SK-N-SH treated with all-trans-retinoic acid at 6 μM for 48 hours (cell line): ENCODE data around the gene LAMTOR1.

Source experiments
- ATAC-seq: fragments of 200-7000 bp; cut with Tn5 transposase; 3 replicates; pipeline ENCODE4 v1.9.1; 2020; ENCODE audit warnings: mild to moderate bottlenecking, moderate library complexity
- ARNTL ChIP-seq: fragments of 450-650 bp; formaldehyde crosslinking; IDR thresholded peaks from 2 replicates; pipeline ENCODE4 v1.5.0; 2020; ENCODE audit warnings: low read depth, mild to moderate bottlenecking, moderate library complexity, borderline replicate concordance
- CREB5 ChIP-seq: fragments of 250-450 bp; sonication (Bioruptor Pico); IDR thresholded peaks from 2 replicates; pipeline ENCODE4 v1.5.1; 2020; ENCODE audit warnings: low read depth, mild to moderate bottlenecking, moderate library complexity
- CSDC2 ChIP-seq: fragments of 250-450 bp; sonication (Bioruptor Pico); IDR thresholded peaks from 2 replicates; pipeline ENCODE4 v1.5.0; 2020; ENCODE audit warnings: mild to moderate bottlenecking, moderate library complexity
- CSRNP3 ChIP-seq: fragments of 250-450 bp; sonication (Bioruptor Pico); IDR thresholded peaks from 2 replicates; pipeline ENCODE4 v1.5.1; 2021; ENCODE audit warnings: mild to moderate bottlenecking, moderate library complexity
- ESRRG ChIP-seq: fragments of 250-450 bp; sonication (Bioruptor Pico); IDR thresholded peaks from 2 replicates; pipeline ENCODE4 v1.6.1; 2021; ENCODE audit warnings: mild to moderate bottlenecking
- GLIS3 ChIP-seq: fragments of 250-450 bp; sonication (Bioruptor Pico); IDR thresholded peaks from 2 replicates; pipeline ENCODE4 v1.5.0; 2020; ENCODE audit warnings: mild to moderate bottlenecking, moderate library complexity
- ISL1 ChIP-seq: fragments of 250-450 bp; sonication (Bioruptor Pico); IDR thresholded peaks from 2 replicates; pipeline ENCODE4 v2.1.2; 2022; ENCODE audit warnings: mild to moderate bottlenecking, moderate library complexity
- OSR1 ChIP-seq: fragments of 250-450 bp; sonication (Bioruptor Pico); IDR thresholded peaks from 2 replicates; pipeline ENCODE4 v1.8.0; 2022; ENCODE audit warnings: moderate library complexity, mild to moderate bottlenecking, inconsistent platforms
- POU6F1 ChIP-seq: fragments of 250-450 bp; sonication (Bioruptor Pico); IDR thresholded peaks from 2 replicates; pipeline ENCODE4 v1.8.0; 2021; ENCODE audit warnings: low read depth, mild to moderate bottlenecking, moderate library complexity, borderline replicate concordance
- PPARA ChIP-seq: fragments of 250-450 bp; sonication (Bioruptor Pico); IDR thresholded peaks from 2 replicates; pipeline ENCODE4 v1.5.0; 2020; ENCODE audit warnings: mild to moderate bottlenecking, borderline replicate concordance
- RARB ChIP-seq: fragments of 250-450 bp; sonication (Bioruptor Pico); IDR thresholded peaks from 2 replicates; pipeline ENCODE4 v1.8.0; 2021; ENCODE audit warnings: mild to moderate bottlenecking, moderate library complexity
- SNAI2 ChIP-seq: fragments of 250-450 bp; sonication (Bioruptor Pico); IDR thresholded peaks from 2 replicates; pipeline ENCODE4 v1.5.0; 2020; ENCODE audit warnings: mild to moderate bottlenecking, moderate library complexity
- TCF4 ChIP-seq: fragments of 250-450 bp; sonication (Bioruptor Pico); IDR thresholded peaks from 2 replicates; pipeline ENCODE4 v1.8.0; 2021; ENCODE audit warnings: mild to moderate bottlenecking, moderate library complexity, borderline replicate concordance
- TOX ChIP-seq: fragments of 250-450 bp; sonication (Bioruptor Pico); IDR thresholded peaks from 2 replicates; pipeline ENCODE4 v1.8.0; 2021; ENCODE audit warnings: mild to moderate bottlenecking, moderate library complexity, borderline replicate concordance
- ZC3H10 ChIP-seq: fragments of 250-450 bp; sonication (Bioruptor Pico); IDR thresholded peaks from 2 replicates; pipeline ENCODE4 v1.5.1; 2021; ENCODE audit warnings: mild to moderate bottlenecking, moderate library complexity
- ZFP3 ChIP-seq: fragments of 250-450 bp; sonication (Bioruptor Pico); IDR thresholded peaks from 2 replicates; pipeline ENCODE4 v1.5.0; 2020; ENCODE audit warnings: mild to moderate bottlenecking, moderate library complexity
- ZFP30 ChIP-seq: fragments of 450-650 bp; formaldehyde crosslinking; IDR thresholded peaks from 2 replicates; pipeline ENCODE4 v1.5.0; 2022; ENCODE audit warnings: mild to moderate bottlenecking, moderate library complexity
- ZNF565 ChIP-seq: fragments of 450-650 bp; formaldehyde crosslinking; conservative IDR thresholded peaks from 2 replicates; pipeline ENCODE4 v1.5.0; 2020; ENCODE audit warnings: low read depth, mild to moderate bottlenecking, moderate library complexity
- ZNF70 ChIP-seq: fragments of 450-650 bp; formaldehyde crosslinking; IDR thresholded peaks from 2 replicates; pipeline ENCODE4 v1.5.0; 2020; ENCODE audit warnings: mild to moderate bottlenecking, moderate library complexity
- ZNF8 ChIP-seq: fragments of 450-650 bp; formaldehyde crosslinking; IDR thresholded peaks from 2 replicates; pipeline ENCODE4 v1.5.0; 2020; ENCODE audit warnings: mild to moderate bottlenecking, moderate library complexity
- TF ChIP-seq, protein P1 (sequence below): fragments of 250-450 bp; sonication (Bioruptor Pico); IDR thresholded peaks from 2 replicates; pipeline ENCODE4 v1.8.0; 2020; ENCODE audit warnings: mild to moderate bottlenecking, moderate library complexity, borderline replicate concordance
- TF ChIP-seq, protein P2 (sequence below): fragments of 250-450 bp; sonication (Bioruptor Pico); IDR thresholded peaks from 2 replicates; pipeline ENCODE4 v1.5.0; 2020; ENCODE audit warnings: mild to moderate bottlenecking, moderate library complexity

Gene LAMTOR1

DNA sequence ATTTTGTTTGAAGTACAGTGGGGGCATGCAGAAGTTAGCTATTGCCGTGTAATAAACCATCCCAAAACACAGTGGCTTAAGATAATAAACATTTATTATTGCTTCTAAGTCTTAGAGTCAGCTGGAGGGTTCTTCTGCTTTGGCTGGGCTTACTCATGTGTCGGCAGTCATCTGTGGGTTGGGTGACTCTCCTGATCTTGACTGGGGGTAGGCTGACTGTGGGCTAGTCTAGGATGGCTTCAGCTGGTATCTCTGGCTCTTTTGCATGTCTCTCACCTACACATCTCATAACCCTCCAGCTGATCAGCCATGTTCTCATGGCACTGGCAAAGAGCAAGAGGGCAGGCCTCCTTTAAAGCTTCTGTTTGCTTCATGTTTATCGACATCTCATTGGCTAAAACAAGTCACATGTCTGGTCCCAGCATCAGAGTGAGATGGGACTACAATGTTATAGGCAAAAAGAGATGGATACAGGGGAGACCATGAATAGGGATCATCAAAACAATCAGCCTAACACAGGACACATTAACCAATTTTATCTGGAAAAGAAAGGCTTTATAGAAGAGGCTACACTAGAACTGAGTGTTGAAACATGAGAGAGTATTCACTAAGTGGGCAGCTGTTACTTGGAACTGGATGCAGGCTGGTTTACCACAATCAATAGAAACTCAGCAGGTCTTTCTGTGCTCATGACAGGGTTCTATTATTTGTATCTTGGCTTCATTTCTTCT lies 17.3 kb downstream of the LAMTOR1 start:
- no peak for TF ChIP-seq ZNF8
- TF ChIP-seq ZFP30 (CRISPR knock-in tag), result no peak
- no peak for TF ChIP-seq ISL1 (CRISPR knock-in tag)
- TF ChIP-seq GLIS3 (CRISPR knock-in tag), result no peak
- TF ChIP-seq TCF4 (CRISPR knock-in tag), result no peak
- TF ChIP-seq ZNF565, result no peak
- no peak for TF ChIP-seq ARNTL (CRISPR knock-in tag)
- TF ChIP-seq CSRNP3 (CRISPR knock-in tag), result no peak
- no peak for TF ChIP-seq SNAI2 (CRISPR knock-in tag)
- no peak for TF ChIP-seq ZFP3 (CRISPR knock-in tag)
- no peak for TF ChIP-seq RARB (CRISPR knock-in tag)
- no peak for TF ChIP-seq PPARA (CRISPR knock-in tag)
- TF ChIP-seq ZNF70 (CRISPR knock-in tag), result no peak
- TF ChIP-seq ZC3H10 (CRISPR knock-in tag), result no peak
- TF ChIP-seq OSR1 (CRISPR knock-in tag), result no peak
- TF ChIP-seq POU6F1 (CRISPR knock-in tag), result no peak
- no peak for TF ChIP-seq CSDC2 (CRISPR knock-in tag)
- no peak for TF ChIP-seq CREB5 (CRISPR knock-in tag)
- no peak for ATAC-seq

DNA sequence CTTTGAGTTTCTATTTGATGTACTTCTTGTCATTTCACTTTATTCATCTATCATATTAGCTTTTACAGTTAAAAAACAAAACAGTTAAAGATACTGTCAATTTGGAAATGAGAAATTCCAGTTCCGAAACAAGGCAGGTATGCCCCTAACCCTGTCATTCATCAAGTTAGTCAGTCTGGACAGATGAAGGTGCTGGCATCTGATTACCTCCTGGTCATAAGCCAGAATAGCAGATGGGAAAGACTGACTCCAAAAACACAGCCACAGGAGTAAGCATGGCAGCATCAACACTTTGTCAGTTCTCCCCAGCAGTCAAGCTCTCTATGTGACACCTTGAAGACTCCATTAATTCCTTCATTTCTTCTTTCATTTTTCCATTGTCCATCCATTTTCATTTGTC lies 18.1 kb downstream of the LAMTOR1 start:
- TF ChIP-seq ZNF70 (CRISPR knock-in tag) (no peak), CSDC2 (CRISPR knock-in tag) (no peak), RARB (CRISPR knock-in tag) (no peak), ZNF565 (no peak), ESRRG (no peak), ZFP30 (CRISPR knock-in tag) (no peak), SNAI2 (CRISPR knock-in tag) (no peak), GLIS3 (CRISPR knock-in tag) (no peak), CSRNP3 (CRISPR knock-in tag) (no peak)
- TF ChIP-seq, protein P1, sequence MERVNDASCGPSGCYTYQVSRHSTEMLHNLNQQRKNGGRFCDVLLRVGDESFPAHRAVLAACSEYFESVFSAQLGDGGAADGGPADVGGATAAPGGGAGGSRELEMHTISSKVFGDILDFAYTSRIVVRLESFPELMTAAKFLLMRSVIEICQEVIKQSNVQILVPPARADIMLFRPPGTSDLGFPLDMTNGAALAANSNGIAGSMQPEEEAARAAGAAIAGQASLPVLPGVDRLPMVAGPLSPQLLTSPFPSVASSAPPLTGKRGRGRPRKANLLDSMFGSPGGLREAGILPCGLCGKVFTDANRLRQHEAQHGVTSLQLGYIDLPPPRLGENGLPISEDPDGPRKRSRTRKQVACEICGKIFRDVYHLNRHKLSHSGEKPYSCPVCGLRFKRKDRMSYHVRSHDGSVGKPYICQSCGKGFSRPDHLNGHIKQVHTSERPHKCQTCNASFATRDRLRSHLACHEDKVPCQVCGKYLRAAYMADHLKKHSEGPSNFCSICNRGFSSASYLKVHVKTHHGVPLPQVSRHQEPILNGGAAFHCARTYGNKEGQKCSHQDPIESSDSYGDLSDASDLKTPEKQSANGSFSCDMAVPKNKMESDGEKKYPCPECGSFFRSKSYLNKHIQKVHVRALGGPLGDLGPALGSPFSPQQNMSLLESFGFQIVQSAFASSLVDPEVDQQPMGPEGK, result no peak
- ATAC-seq, result no peak

GRCh38 chr11:72084076-72084475 lies 19.0 kb downstream of the LAMTOR1 start:
- no peak for ATAC-seq

More at GRCh38 chr11:72084076-72084475, 19.0 kb downstream of the LAMTOR1 start:
- no peak for TF ChIP-seq ISL1 (CRISPR knock-in tag)
- TF ChIP-seq, protein P1, result no peak
- TF ChIP-seq TOX, result no peak
- no peak for TF ChIP-seq ZFP3 (CRISPR knock-in tag)
- no peak for TF ChIP-seq OSR1 (CRISPR knock-in tag)
- TF ChIP-seq ESRRG, result no peak
- TF ChIP-seq, protein P2, sequence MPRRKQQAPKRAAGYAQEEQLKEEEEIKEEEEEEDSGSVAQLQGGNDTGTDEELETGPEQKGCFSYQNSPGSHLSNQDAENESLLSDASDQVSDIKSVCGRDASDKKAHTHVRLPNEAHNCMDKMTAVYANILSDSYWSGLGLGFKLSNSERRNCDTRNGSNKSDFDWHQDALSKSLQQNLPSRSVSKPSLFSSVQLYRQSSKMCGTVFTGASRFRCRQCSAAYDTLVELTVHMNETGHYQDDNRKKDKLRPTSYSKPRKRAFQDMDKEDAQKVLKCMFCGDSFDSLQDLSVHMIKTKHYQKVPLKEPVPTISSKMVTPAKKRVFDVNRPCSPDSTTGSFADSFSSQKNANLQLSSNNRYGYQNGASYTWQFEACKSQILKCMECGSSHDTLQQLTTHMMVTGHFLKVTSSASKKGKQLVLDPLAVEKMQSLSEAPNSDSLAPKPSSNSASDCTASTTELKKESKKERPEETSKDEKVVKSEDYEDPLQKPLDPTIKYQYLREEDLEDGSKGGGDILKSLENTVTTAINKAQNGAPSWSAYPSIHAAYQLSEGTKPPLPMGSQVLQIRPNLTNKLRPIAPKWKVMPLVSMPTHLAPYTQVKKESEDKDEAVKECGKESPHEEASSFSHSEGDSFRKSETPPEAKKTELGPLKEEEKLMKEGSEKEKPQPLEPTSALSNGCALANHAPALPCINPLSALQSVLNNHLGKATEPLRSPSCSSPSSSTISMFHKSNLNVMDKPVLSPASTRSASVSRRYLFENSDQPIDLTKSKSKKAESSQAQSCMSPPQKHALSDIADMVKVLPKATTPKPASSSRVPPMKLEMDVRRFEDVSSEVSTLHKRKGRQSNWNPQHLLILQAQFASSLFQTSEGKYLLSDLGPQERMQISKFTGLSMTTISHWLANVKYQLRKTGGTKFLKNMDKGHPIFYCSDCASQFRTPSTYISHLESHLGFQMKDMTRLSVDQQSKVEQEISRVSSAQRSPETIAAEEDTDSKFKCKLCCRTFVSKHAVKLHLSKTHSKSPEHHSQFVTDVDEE, result no peak
- no peak for TF ChIP-seq TCF4 (CRISPR knock-in tag)
- no peak for TF ChIP-seq ZC3H10 (CRISPR knock-in tag)
- TF ChIP-seq POU6F1 (CRISPR knock-in tag), result no peak
- TF ChIP-seq GLIS3 (CRISPR knock-in tag), result no peak
